HG02852 (cell line): Measurements from ENCODE around the gene APBA3.

Experiments
- ATAC-seq: cut with Tn5 transposase; IDR thresholded peaks from one replicate; pipeline ENCODE4 v1.9.1; 2021; ENCODE audit warnings: mild to moderate bottlenecking, moderate library complexity; ENCODE audit not compliant: unreplicated experiment

APBA3 gene

DNA sequence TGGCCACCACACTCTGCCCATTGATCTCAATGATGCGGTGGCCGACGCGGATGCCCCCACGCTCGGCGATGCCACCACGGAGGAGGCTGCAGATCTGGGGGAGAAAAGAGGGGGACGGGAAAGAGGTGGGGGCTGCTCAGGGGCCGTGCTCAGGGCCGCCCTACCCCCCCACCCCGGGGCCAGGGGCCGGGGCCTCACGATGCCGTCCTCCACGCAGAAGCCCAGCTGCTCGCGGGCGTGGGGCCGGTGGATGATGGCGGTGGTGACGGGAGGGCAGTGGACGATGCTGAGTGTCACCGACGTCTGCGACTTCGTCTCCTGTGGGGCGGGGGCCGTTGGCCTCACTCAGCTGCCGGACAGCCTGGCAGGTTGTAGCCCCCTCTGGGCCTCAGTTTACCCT is 10.3 kb downstream of the APBA3 start:
- no peak for ATAC-seq

DNA sequence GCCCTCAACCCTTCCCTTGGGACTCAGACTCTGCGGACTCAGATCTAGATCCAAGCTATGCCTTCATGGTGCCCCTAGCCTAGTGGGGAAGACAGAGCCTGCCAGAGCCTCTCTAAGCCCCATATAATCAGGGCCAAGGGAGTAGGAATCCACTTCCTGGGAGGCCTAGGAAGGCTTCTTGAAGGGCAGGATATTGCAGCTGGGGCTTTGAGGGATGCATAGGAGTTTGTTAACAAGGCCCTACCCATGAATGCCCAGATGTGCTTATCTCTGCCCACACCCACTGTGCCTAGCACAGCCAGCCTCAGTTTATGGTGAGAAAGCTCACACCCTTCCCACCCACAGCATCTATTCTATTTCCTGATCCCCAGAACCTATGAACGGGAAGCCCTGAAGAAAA is 11.3 kb downstream of the APBA3 start:
- ATAC-seq: no peak

DNA sequence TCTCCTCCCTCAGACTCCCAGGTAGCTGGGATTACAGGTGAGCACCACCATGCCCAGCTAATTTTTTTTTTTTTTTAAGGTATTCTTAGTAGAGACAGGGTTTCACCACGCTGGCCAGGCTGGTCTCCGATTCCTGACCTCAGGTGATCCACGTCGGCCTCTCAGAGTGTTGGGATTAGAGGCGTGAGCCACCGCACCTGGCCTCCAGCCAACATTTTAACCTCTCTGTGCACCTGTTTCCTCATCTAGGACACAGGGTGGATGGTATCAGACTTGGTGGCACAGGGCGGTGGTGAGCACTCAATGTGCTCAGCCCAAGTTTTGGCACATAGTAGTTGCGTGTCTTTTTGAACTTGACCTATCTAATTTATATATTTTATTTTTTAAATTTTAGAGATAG is 12.5 kb downstream of the APBA3 start:
- no peak for ATAC-seq

DNA sequence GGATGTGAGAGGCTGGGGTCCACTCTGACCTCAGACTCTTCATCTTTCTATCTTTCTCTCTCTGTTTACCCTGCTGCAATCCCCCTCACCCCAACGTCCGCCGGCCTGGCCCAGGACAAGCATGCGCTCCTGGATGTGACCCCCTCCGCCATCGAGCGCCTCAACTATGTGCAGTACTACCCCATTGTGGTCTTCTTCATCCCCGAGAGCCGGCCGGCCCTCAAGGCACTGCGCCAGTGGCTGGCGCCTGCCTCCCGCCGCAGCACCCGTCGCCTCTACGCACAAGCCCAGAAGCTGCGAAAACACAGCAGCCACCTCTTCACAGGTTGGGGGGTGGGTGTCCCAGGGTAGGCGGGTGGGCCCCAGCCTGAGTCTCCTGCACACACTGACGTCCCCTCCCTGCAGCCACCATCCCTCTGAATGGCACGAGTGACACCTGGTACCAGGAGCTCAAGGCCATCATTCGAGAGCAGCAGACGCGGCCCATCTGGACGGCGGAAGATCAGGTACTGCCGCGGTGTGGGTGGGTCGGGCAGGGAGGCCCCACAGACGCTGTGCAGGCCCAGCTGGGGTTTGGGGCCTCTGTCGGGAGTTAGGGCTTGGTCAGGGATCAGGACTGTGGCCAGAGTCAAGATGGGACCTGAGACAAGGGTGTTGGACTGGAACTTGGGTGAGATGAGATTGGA is 15.0 kb downstream of the APBA3 start:
- ATAC-seq: no peak

DNA sequence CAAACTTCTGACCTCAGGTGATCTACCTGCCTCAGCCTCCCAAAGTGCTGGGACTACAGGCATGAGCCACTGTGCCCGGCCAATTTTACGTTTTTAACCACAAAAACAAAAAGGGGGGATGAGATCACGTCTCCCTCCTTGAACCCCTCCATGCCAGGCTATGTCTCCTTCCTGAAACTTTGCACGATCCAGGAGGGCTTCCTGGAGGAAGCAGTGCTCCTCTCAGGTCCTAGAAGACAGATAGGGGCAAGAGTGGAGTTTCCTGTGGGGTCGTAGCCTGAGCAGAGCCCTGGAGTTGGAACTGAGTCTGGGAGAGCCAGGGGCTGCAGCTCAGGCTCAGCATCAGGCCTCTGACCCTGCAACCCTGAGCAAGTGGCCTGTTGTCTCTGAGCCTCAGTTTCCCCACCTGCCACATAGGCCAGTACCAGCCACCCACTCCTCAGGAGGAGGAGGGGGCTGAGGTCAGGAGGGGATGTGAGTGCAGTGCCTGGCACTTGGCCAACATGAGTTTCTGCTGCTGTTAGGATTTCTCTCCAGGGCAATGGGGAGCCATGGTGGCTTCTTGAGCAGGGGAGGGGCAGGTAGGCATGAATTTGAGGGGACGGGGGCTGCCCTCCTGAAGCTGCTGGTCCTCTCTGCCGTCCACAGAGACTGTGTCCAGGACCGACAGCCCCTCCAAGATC is 16.0 kb downstream of the APBA3 start:
- no peak for ATAC-seq

DNA sequence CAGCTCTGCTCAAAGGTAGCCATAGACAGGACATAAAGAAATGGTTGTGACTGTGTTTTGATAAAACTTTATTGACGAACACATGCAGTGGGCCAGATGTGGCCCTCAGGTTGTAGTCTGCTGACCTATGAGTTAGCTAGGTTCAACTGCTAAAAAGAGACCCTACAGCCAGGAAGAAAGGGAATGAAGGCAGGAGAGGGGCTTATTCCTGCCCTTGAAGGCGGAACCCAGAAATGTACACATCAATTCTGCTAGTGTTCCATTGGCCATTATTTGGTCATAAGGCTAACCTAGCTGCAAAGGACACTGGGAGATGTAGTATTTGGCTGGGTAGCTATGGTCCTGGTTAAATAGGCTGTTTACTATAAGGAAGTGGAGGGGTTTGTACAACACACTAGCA is 18.0 kb downstream of the APBA3 start:
- ATAC-seq: no peak

DNA sequence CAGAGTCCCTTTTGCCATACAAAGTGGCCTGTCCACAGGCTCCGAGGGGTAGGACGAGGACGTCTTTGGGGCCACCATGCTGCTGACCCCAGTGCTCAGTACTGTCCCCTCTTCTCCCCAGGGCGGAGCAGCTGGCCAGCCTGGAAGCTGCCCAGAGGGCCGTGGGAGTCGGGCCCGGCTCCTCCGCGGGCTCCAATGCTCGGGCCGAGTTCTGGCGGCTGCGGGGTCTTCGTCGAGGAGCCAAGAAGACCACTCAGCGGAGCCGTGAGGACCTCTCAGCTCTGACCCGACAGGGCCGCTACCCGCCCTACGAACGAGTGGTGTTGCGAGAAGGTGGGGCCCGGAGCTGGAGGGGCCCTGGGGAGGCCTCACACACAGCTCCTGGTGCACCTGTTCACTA is 21.1 kb downstream of the APBA3 start:
- ATAC-seq: no peak

DNA sequence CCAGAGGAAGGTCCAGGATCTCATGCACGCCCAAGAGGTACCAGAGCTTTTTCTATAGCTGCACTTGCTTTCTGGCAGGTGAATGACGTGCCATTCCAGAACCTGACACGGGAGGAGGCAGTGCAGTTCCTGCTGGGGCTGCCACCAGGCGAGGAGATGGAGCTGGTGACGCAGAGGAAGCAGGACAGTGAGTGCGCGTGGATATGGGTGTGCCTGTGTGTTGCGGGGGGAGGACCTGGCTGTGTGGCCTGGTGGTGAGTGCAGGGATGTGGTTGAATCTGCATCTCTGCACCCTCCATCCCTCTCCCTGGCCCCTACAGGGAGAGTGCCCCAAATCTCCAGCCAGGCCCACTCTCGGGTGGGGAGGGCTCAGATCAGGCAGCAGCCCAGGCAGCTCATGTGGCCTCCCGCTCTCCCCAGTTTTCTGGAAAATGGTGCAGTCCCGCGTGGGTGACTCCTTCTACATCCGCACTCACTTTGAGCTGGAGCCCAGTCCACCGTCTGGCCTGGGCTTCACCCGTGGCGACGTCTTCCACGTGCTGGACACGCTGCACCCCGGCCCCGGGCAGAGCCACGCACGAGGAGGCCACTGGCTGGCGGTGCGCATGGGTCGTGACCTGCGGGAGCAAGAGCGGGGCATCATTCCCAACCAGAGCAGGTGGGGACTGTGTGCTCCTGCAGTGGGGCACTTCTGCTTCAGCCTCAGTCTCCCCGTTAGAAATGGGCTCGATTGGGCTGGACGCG is 22.8 kb downstream of the APBA3 start:
- no peak for ATAC-seq

DNA sequence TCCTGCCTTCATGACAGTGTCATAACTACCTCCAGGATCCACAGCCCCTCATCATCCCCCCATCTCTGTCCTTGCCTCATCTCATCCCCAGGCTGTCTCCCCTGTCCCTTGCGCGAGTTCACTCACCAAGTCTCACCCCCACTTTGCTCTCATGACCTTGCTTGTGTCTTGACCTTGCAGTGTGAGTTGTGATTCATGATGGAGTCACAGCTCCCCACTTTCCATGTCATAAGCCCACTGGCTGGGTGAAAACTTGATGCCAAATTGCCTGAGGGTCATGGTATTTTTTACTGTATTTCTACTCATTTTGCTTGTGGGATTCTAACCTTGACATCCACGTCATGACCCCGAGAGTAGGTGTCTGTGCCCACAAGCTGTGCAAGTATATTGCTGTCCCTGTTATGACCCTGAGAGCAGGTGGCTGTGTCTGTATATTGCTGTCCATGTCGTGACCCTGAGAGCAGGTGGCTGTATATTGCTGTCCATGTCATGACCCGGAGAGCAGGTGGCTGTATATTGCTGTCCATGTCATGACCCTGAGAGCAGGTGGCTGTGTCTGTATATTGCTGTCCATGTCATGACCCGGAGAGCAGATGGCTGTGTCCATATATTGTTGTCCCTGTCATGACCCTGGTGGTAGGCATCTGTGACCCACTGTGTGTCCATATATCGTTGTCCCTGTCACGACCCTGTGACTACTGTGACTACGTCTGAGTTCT is 23.8 kb downstream of the APBA3 start:
- ATAC-seq: no peak

DNA sequence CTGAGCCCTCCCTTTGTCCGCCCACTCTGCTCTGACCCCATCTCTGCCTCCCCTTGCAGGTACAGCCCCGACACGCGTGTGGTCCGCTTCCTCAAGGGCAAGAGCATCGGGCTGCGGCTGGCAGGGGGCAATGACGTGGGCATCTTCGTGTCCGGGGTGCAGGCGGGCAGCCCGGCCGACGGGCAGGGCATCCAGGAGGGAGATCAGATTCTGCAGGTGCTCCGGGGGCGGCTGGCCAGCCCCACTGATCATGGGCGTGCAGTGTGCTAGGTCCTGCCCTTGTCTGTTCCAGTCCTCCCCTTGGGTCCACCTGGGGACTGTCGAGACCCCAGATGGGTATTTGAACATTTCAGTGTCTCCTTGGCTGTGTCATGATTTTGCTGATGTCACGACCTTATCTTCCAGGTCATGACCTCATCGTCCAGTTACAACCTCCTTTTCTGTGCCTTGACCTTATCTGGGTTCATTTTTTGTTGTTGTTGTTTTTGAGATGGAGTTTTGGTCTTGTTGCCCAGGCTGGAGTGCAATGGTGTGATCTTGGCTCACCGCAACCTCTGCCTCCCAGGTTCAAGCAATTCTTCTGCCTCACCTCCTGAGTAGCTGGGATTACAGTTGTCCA is 25.3 kb downstream of the APBA3 start:
- ATAC-seq: no peak

DNA sequence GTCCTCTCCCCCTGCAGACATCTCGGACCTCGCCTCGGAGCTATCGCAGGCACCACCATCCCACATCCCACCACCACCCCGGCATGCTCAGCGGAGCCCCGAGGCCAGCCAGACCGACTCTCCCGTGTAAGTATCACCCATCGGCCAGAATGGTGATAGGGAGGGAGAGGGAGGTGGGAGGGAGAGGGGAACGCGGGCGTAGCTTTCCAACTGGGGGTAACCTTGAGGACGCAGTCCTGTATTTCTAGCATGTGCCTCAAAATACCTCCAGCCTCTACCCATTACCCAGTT is 27.2 kb downstream of the APBA3 start:
- no peak for ATAC-seq

DNA sequence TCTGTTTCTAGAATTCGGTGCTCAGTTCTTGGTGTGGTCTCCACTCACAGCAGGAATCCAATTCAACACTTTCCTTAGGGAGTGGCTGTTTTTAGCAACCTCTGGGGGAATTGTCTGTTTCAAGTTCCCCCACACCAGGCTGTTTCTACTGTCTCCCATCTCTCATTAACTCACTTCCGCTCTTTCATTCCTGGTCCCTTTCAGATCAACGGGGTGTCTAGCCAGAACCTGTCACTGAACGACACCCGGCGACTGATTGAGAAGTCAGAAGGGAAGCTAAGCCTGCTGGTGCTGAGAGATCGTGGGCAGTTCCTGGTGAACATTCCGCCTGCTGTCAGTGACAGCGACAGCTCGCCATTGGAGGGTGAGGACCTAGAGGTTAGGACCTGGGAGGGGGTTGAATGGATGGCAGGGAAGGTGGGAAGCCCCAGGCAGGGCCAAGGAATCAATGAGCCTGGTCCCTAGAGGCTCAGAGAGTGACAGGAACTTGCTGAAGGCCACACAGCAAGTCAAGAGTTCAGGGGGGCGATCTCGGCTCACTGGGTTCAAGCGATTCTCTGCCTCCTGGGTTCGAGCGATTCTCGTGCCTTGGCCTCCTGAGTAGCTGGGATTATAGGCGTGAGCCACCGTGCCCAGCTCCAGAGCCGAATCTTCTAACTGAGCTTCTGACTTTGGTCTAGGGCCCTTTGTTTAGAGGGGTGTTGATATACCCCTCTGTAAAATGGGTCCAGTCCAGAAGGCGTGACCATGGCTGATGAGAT is 27.8 kb downstream of the APBA3 start:
- ATAC-seq: no peak

DNA sequence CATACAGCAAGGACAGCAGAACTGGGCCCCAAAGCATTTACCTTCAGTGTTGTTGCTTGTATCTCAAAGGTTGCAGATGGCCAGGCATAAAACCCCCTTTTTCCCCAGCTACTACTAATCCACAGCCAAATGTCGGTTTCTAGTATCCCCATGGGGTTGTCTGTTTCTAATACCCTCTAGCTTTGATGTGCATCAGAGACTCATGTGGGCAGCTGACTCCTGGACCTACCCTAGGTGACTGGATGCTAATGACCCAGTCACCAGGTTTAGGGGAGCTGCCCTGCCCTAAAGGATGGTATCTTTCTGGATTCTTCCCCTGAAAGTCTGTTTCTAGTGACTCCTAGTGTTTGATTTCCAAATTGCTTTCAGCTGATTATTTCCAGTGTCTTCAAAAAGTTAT is 29.4 kb downstream of the APBA3 start:
- no peak for ATAC-seq

DNA sequence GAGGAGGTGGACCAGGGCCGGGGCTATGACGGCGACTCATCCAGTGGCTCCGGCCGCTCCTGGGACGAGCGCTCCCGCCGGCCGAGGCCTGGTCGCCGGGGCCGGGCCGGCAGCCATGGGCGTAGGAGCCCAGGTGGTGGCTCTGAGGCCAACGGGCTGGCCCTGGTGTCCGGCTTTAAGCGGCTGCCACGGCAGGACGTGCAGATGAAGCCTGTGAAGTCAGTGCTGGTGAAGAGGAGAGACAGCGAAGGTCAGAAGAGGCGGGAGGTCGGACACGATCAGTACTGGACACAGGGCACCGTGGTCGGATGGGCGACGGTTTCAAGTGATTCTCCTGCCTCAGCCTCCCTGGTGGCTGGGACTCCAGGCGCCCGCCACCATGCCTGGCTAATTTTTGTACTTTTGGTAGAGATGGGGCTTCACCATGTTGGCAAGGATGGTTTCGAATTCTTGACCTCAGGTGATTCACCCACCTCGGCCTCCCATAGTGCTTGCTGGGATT is 31.0 kb downstream of the APBA3 start:
- ATAC-seq: no peak

DNA sequence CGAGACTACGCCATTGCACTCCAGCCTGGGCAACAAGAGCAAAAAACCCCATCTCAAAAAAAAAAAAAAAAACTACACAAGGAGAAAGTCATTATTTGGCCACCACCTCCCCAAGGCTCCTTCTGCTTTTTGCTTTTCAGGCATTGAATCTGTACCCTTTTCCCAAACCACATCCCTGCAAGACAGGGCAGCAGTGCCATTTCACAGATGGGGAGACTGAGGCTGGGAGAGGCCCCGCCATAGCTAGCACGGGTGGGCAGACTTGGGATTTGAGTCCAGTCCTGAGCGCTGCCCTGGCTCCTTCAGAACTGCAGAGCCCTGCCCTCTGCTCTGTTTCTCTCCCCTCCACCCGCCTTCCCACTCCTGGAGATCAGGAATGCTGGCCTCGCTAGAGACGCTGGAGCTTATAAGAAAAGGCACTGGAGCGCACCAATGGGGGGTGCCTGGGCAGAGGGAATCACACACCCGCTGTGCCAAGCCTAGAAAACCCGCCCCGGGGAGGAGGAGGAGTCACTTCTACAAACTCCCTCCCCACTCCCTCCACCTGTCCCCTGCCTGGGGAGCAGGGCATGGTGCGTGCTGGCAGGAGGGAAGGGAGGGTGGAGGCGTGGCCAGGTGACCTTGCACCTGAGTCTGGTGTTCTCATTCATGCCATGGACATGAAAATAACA is 35.7 kb downstream of the APBA3 start:
- ATAC-seq: no peak

DNA sequence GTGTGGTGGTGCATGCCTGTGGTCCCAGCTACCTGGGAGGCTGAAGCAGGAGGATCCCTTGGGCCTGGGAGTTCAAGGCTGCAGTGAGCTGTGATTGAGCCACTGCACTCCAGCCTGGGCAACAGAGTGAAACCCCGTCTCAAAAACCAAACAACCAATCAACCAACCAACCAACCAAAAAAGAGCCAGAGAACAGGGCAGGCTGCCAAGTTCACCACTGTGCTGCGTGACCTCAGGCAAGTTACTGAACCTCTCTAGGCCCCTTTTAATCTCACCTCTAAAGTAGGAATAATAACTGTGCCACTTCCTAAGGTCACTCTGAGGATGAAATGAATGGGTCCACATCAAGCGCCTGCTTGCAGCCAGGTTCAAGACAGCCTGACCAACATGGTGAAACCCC is 36.4 kb downstream of the APBA3 start:
- ATAC-seq: no peak

DNA sequence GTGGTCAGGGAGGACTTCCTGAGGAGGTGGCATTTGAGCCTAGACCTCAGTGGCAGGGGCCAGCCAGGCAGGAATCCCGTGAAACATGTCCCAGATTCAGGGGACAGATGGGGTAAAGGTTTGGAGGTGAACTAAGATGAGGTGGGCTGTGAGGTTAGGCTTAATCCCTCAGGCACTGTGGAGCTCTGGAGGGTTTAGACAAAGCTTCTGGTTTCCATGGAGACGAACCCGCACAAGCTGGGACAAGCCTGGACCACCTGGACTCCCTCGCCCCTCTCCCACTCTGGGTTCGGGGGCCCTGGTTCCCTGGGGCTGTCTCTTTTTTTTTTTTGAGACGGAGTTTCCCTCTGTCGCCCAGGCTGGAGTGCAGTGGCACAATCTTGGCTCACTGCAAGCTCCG is 37.6 kb downstream of the APBA3 start:
- no peak for ATAC-seq

DNA sequence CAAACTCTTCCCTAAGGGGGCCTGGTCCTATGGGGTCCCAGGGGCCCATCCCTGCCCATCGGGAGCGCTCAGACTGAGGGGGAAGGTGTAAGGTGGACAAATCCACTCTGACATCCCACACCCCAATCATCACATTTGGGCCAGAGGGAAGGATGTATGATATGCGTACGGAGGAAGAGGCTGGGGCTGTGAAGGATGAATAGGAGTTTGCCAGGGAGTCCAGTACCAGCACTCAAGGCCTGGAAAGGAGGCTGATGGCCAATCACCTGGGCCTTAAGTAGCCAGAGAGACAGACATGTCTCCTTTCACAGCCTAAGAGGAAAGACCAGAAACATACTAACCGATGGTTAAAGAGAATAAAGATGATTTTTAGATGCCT is 38.4 kb downstream of the APBA3 start:
- ATAC-seq: no peak

DNA sequence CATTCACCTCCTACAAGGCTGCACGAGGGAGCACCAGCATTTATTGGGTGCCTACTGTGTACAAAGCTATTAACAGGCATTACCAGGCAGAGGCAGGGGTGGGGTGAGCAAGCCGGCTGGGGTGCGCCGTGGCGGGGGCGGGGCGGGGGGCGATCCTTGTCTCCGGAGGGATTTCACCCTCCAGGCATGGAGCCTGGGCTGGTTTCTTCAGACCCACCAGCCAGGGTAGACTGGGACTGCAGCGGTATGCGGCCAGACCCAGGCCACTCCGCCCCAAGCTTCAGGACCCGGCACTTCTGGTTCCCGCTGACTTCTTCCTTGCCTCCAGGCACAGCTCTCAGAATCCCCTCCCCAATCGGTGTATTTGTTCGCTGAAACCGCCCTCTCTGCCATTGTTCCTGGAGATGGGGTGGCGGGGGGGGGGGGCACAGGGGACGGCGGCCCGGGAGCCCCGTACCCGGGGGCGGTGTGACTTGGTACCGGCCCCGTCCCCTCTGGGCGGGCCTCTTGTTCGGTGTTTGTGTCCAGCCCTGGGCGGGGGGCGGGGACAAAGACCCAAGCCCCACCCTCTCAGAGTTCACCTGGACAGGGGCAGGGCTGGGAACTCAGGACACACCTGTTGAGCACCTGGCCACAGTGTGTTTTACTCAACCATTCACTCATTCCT is 38.9 kb downstream of the APBA3 start:
- no peak for ATAC-seq
